IPS-15b (cell line): Measurements from ENCODE around the gene HSBP1.

Source experiments
- H3K27me3 ChIP-seq: one replicate; pipeline ENCODE4 v1.6.1; 2013; ENCODE audit warnings: low read length; ENCODE audit not compliant: control insufficient read depth, insufficient read depth
- H3K36me3 ChIP-seq: one replicate; pipeline ENCODE4 v1.6.1; 2013; ENCODE audit warnings: low read length; ENCODE audit not compliant: control insufficient read depth, insufficient read depth
- H3K4me1 ChIP-seq: one replicate; pipeline ENCODE4 v1.6.1; 2013; ENCODE audit warnings: mild to moderate bottlenecking, low read length; ENCODE audit not compliant: control insufficient read depth, insufficient read depth
- H3K4me3 ChIP-seq: one replicate; pipeline ENCODE4 v1.5.1; 2013; ENCODE audit warnings: low read depth, low read length
- H3K9ac ChIP-seq: one replicate; pipeline ENCODE4 v1.6.1; 2013; ENCODE audit warnings: low read depth, mild to moderate bottlenecking, low read length
- H3K9me3 ChIP-seq: one replicate; pipeline ENCODE4 v1.6.1; 2013; ENCODE audit warnings: mild to moderate bottlenecking, low read length; ENCODE audit not compliant: control insufficient read depth, insufficient read depth

The HSBP1 gene

DNA sequence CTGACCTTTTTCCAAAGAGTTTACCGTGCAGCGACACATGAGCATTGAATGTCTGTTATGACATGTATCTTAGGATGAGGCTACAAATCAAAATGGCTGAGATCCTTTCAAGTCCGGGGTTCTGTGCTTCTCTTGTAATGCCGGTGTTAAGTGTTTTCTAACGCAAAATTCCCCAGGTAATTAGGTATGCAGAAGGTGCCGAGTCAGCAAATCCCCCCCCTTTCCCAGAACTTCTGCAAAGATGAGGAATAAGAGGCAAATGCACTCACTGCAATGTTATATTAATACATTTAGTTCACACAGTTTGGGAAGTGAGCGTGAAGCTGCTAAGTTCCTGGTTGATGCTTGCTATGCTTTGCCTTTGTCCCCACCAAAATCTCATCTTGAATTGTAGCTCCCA lies 54.9 kb downstream of the HSBP1 start:
- Histone ChIP-seq H3K9me3 (no peaks in the 10 kb centered on the region), H3K4me3 (no peak overlapping the region), H3K36me3 (no peaks in the 10 kb centered on the region), H3K9ac (no peak overlapping the region), H3K27me3 (no peaks in the 10 kb centered on the region), H3K4me1 (no peaks in the 10 kb centered on the region)

DNA sequence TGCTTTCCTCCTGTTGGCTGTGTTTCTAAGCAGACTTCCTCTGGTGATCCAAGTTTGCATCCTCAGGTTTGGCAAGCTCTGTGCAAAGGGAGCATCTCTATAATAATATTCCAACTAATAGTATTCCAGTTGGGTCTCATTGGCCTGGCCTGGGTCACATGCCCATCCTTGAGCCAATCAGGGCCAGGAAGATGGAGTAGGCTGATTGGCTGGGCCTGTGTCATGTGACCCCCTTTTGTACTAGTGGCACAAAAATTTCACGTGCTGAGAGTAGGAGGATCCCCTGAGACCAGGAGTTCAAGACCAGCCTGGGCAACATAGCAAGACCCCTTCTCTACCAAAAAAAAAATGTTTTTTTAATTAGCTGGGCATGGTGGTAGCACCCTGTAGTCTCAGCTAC lies 55.9 kb downstream of the HSBP1 start:
- no peaks in the 10 kb centered on the region for H3K27me3 ChIP-seq
- H3K4me1 ChIP-seq = no peaks in the 10 kb centered on the region
- no peak overlapping the region for H3K4me3 ChIP-seq
- H3K36me3 ChIP-seq = no peaks in the 10 kb centered on the region
- no peaks in the 10 kb centered on the region for H3K9me3 ChIP-seq
- H3K9ac ChIP-seq = no peak overlapping the region
